HEK293 (cell line): ENCODE results near the gene KLHL29.

Experiments used
- ATF2 ChIP-seq: fragments of 450-650 bp; formaldehyde crosslinking; IDR thresholded peaks from 2 replicates; pipeline ENCODE4 v1.5.1; 2016; ENCODE audit warnings: missing biosample characterization, missing genetic modification characterization, low read depth
- EGR2 ChIP-seq: fragments of 450-650 bp; formaldehyde crosslinking; IDR thresholded peaks from 2 replicates; pipeline ENCODE4 v1.5.1; 2016; ENCODE audit warnings: low read depth, missing biosample characterization, missing genetic modification characterization
- FEZF1 ChIP-seq: fragments of 450-650 bp; formaldehyde crosslinking; IDR thresholded peaks from 2 replicates; pipeline ENCODE4 v1.5.1; 2016; ENCODE audit warnings: missing biosample characterization, missing genetic modification characterization
- GFI1B ChIP-seq: fragments of 450-650 bp; formaldehyde crosslinking; IDR thresholded peaks from 2 replicates; pipeline ENCODE4 v1.5.1; 2016; ENCODE audit warnings: missing biosample characterization, missing genetic modification characterization
- GLI2 ChIP-seq: fragments of 450-650 bp; formaldehyde crosslinking; IDR thresholded peaks from 2 replicates; pipeline ENCODE4; 2017; ENCODE audit warnings: missing biosample characterization, missing genetic modification characterization, low read depth, borderline replicate concordance
- IKZF3 ChIP-seq: fragments of 450-650 bp; IDR thresholded peaks from 2 replicates; pipeline ENCODE4 v1.5.0; 2018; ENCODE audit warnings: missing biosample characterization, mild to moderate bottlenecking, missing genetic modification characterization, moderate library complexity
- KLF1 ChIP-seq: fragments of 450-650 bp; formaldehyde crosslinking; IDR thresholded peaks from 2 replicates; pipeline ENCODE4 v1.5.1; 2016; ENCODE audit warnings: missing biosample characterization, missing genetic modification characterization
- KLF10 ChIP-seq: fragments of 450-650 bp; IDR thresholded peaks from 2 replicates; pipeline ENCODE4 v1.5.1; 2018; ENCODE audit warnings: missing biosample characterization, mild to moderate bottlenecking, missing genetic modification characterization
- KLF16 ChIP-seq: fragments of 450-650 bp; formaldehyde crosslinking; IDR thresholded peaks from 2 replicates; pipeline ENCODE4 v1.5.1; 2017; ENCODE audit warnings: missing biosample characterization, missing genetic modification characterization
- OVOL3 ChIP-seq: fragments of 450-650 bp; formaldehyde crosslinking; IDR thresholded peaks from 2 replicates; pipeline ENCODE4 v1.5.1; 2016; ENCODE audit warnings: missing biosample characterization, missing genetic modification characterization
- TCF7L2 ChIP-seq: IDR thresholded peaks from 2 replicates; pipeline ENCODE4 v1.6.1; 2011; ENCODE audit warnings: low read depth, mild to moderate bottlenecking, inconsistent platforms, low read length, moderate library complexity, borderline replicate concordance
- ZBTB17 ChIP-seq: fragments of 450-650 bp; formaldehyde crosslinking; IDR thresholded peaks from 2 replicates; pipeline ENCODE4 v1.5.1; 2016; ENCODE audit warnings: missing biosample characterization, missing genetic modification characterization
- ZBTB20 ChIP-seq: fragments of 450-650 bp; formaldehyde crosslinking; IDR thresholded peaks from 2 replicates; pipeline ENCODE4 v1.5.1; 2016; ENCODE audit warnings: missing biosample characterization, missing genetic modification characterization
- ZEB2 ChIP-seq: fragments of 450-650 bp; formaldehyde crosslinking; IDR thresholded peaks from 2 replicates; pipeline ENCODE4 v1.5.1; 2016; ENCODE audit warnings: missing biosample characterization, missing genetic modification characterization
- ZFP37 ChIP-seq: fragments of 450-650 bp; formaldehyde crosslinking; IDR thresholded peaks from 2 replicates; pipeline ENCODE4 v1.5.1; 2016; ENCODE audit warnings: missing biosample characterization, missing genetic modification characterization
- ZNF132 ChIP-seq: fragments of 450-650 bp; formaldehyde crosslinking; IDR thresholded peaks from 2 replicates; pipeline ENCODE4 v1.5.1; 2017; ENCODE audit warnings: missing biosample characterization, missing genetic modification characterization, borderline replicate concordance
- ZNF138 ChIP-seq: fragments of 450-650 bp; formaldehyde crosslinking; IDR thresholded peaks from 2 replicates; pipeline ENCODE4 v1.5.1; 2016; ENCODE audit warnings: missing biosample characterization, missing genetic modification characterization, borderline replicate concordance
- ZNF155 ChIP-seq: fragments of 450-650 bp; formaldehyde crosslinking; IDR thresholded peaks from 2 replicates; pipeline ENCODE4 v1.5.1; 2016; ENCODE audit warnings: missing biosample characterization, missing genetic modification characterization
- ZNF157 ChIP-seq: fragments of 450-650 bp; formaldehyde crosslinking; IDR thresholded peaks from 2 replicates; pipeline ENCODE4 v1.5.1; 2016; ENCODE audit warnings: missing biosample characterization, missing genetic modification characterization
- ZNF19 ChIP-seq: fragments of 450-650 bp; formaldehyde crosslinking; IDR thresholded peaks from 2 replicates; pipeline ENCODE4; 2016; ENCODE audit warnings: missing biosample characterization, missing genetic modification characterization, low read depth
- ZNF214 ChIP-seq: fragments of 450-650 bp; formaldehyde crosslinking; IDR thresholded peaks from 2 replicates; pipeline ENCODE4 v1.5.1; 2017; ENCODE audit warnings: missing biosample characterization, mild to moderate bottlenecking, missing genetic modification characterization, borderline replicate concordance
- ZNF221 ChIP-seq: fragments of 450-650 bp; formaldehyde crosslinking; IDR thresholded peaks from 2 replicates; pipeline ENCODE4 v1.5.1; 2017; ENCODE audit warnings: missing biosample characterization, missing genetic modification characterization, borderline replicate concordance
- ZNF239 ChIP-seq: fragments of 450-650 bp; formaldehyde crosslinking; IDR thresholded peaks from 2 replicates; pipeline ENCODE4 v1.5.1; 2016; ENCODE audit warnings: missing biosample characterization, missing genetic modification characterization
- ZNF404 ChIP-seq: fragments of 450-650 bp; formaldehyde crosslinking; IDR thresholded peaks from 2 replicates; pipeline ENCODE4 v1.5.1; 2017; ENCODE audit warnings: missing biosample characterization, missing genetic modification characterization
- ZNF433 ChIP-seq: fragments of 450-650 bp; formaldehyde crosslinking; IDR thresholded peaks from 2 replicates; pipeline ENCODE4 v1.5.1; 2016; ENCODE audit warnings: missing biosample characterization, missing genetic modification characterization, low read depth
- ZNF473 ChIP-seq: fragments of 450-650 bp; formaldehyde crosslinking; IDR thresholded peaks from 2 replicates; pipeline ENCODE4 v1.5.1; 2017; ENCODE audit warnings: missing biosample characterization, missing genetic modification characterization
- ZNF48 ChIP-seq: fragments of 450-650 bp; formaldehyde crosslinking; IDR thresholded peaks from 2 replicates; pipeline ENCODE4 v1.5.1; 2016; ENCODE audit warnings: missing biosample characterization, missing genetic modification characterization
- ZNF510 ChIP-seq: fragments of 450-650 bp; formaldehyde crosslinking; IDR thresholded peaks from 2 replicates; pipeline ENCODE4 v1.5.1; 2018; ENCODE audit warnings: mild to moderate bottlenecking, missing genetic modification characterization, missing biosample characterization; ENCODE audit not compliant: insufficient replicate concordance
- ZNF514 ChIP-seq: fragments of 450-650 bp; formaldehyde crosslinking; IDR thresholded peaks from 2 replicates; pipeline ENCODE4 v1.5.1; 2016; ENCODE audit warnings: missing biosample characterization, missing genetic modification characterization
- ZNF544 ChIP-seq: fragments of 450-650 bp; formaldehyde crosslinking; IDR thresholded peaks from 2 replicates; pipeline ENCODE4 v1.5.0; 2017; ENCODE audit warnings: missing biosample characterization, missing genetic modification characterization
- ZNF558 ChIP-seq: fragments of 450-650 bp; formaldehyde crosslinking; IDR thresholded peaks from 2 replicates; pipeline ENCODE4 v1.5.1; 2016; ENCODE audit warnings: missing biosample characterization, missing genetic modification characterization
- ZNF596 ChIP-seq: fragments of 450-650 bp; IDR thresholded peaks from 2 replicates; pipeline ENCODE4 v1.5.0; 2018; ENCODE audit warnings: missing biosample characterization, mild to moderate bottlenecking, missing genetic modification characterization, moderate library complexity
- ZNF600 ChIP-seq: fragments of 450-650 bp; formaldehyde crosslinking; IDR thresholded peaks from 2 replicates; pipeline ENCODE4 v1.5.1; 2016; ENCODE audit warnings: missing biosample characterization, missing genetic modification characterization
- ZNF610 ChIP-seq: fragments of 450-650 bp; formaldehyde crosslinking; IDR thresholded peaks from 2 replicates; pipeline ENCODE4 v1.5.1; 2016; ENCODE audit warnings: missing biosample characterization, missing genetic modification characterization, borderline replicate concordance
- ZNF621 ChIP-seq: fragments of 450-650 bp; formaldehyde crosslinking; IDR thresholded peaks from 2 replicates; pipeline ENCODE4 v1.5.1; 2017; ENCODE audit warnings: missing biosample characterization, missing genetic modification characterization
- ZNF677 ChIP-seq: fragments of 450-650 bp; IDR thresholded peaks from 2 replicates; pipeline ENCODE4 v1.5.0; 2018; ENCODE audit warnings: missing biosample characterization, mild to moderate bottlenecking, missing genetic modification characterization, moderate library complexity
- ZNF707 ChIP-seq: fragments of 450-650 bp; formaldehyde crosslinking; IDR thresholded peaks from 2 replicates; pipeline ENCODE4 v1.5.1; 2016; ENCODE audit warnings: missing biosample characterization, missing genetic modification characterization
- ZNF837 ChIP-seq: fragments of 450-650 bp; formaldehyde crosslinking; IDR thresholded peaks from 2 replicates; pipeline ENCODE4 v1.5.1; 2016; ENCODE audit warnings: missing biosample characterization, missing genetic modification characterization
- ZNF843 ChIP-seq: fragments of 450-650 bp; formaldehyde crosslinking; IDR thresholded peaks from 2 replicates; pipeline ENCODE4 v1.5.1; 2016; ENCODE audit warnings: missing biosample characterization, missing genetic modification characterization
- ZSCAN16 ChIP-seq: fragments of 450-650 bp; formaldehyde crosslinking; IDR thresholded peaks from 2 replicates; pipeline ENCODE4 v1.5.1; 2016; ENCODE audit warnings: missing biosample characterization, missing genetic modification characterization
- ZSCAN23 ChIP-seq: fragments of 450-650 bp; formaldehyde crosslinking; IDR thresholded peaks from 2 replicates; pipeline ENCODE4 v1.5.1; 2016; ENCODE audit warnings: missing biosample characterization, missing genetic modification characterization
- TF ChIP-seq, protein P1 (sequence below): fragments of 450-650 bp; formaldehyde crosslinking; IDR thresholded peaks from 2 replicates; pipeline ENCODE4 v1.5.1; 2016; ENCODE audit warnings: missing biosample characterization, missing genetic modification characterization

The KLHL29 gene

DNA sequence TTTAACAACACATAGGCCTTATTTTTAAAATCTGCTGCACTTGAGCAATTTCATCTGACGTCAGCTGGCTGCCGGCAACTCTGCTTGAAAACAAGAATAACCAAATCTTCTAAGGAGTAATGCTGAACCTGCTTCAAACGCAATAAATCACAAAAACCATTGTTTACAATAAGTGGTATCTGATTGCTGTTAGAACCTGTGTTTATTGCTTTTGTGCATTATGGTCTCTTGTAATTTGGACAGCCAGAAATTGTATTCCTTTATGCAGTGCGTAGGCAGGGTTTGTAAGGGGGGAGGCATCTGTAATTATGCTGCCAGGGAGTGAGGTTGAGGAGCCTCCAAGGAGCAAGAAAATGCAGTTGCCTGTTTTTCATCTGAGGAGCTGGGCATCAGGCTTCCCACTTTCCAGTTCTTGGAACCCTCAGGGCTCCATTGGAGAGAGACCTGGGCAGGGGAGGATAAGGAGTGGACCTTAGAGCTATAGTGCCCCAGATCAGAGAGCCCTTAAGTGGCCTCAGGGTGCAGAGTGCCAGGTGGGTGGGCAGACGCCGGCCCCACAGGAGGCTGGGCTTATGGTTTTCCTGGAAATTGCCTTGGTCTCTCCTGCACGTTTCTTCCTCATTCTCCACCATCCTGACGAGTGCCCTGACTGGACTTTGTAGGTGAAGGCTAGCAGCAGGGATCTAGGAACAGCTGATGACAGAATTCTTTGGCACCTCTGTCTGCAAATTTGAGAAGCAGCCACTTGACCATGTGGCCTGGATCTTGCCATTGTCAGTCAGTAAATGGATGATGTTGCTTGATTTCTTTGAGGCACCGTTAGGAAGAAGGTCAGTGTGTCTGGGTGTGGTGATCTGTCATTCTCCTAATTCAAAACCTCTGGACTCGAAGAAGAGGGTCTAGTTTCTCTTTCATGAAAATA lies 129.2 kb downstream of the KLHL29 start (continued):
- no peak for TF ChIP-seq ZNF155
- TF ChIP-seq TCF7L2, result peak; percentile 34; the same call in 1 of the 2 replicates
- no peak for TF ChIP-seq ZNF138 (tag by site-specific recombination)
- no peak for TF ChIP-seq ZNF544 (tag by site-specific recombination)
- no peak for TF ChIP-seq ZNF48 (tag by site-specific recombination)
- TF ChIP-seq ZNF157 (tag by site-specific recombination), result no peak
- no peak for TF ChIP-seq ZNF610 (tag by site-specific recombination)
- TF ChIP-seq ZNF19 (tag by site-specific recombination), result no peak
- no peak for TF ChIP-seq ZSCAN16 (tag by site-specific recombination)
- TF ChIP-seq ZNF677 (tag by site-specific recombination), result no peak
- peak; percentile 82 for TF ChIP-seq FEZF1 (tag by site-specific recombination)
- TF ChIP-seq ZNF621, result no peak
- 0 out of 2 replicates have a peak, but pooled peaks have one; percentile 43 for TF ChIP-seq EGR2 (tag by site-specific recombination)
- no peak for TF ChIP-seq ZFP37
- TF ChIP-seq ZNF510 (tag by site-specific recombination), result no peak
- TF ChIP-seq, protein P1, sequence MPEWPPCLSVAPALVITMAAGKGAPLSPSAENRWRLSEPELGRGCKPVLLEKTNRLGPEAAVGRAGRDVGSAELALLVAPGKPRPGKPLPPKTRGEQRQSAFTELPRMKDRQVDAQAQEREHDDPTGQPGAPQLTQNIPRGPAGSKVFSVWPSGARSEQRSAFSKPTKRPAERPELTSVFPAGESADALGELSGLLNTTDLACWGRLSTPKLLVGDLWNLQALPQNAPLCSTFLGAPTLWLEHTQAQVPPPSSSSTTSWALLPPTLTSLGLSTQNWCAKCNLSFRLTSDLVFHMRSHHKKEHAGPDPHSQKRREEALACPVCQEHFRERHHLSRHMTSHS (tag by site-specific recombination), result 0 out of 2 replicates have a peak, but pooled peaks have one; percentile 39
- TF ChIP-seq ZNF221 (tag by site-specific recombination), result no peak
- no peak for TF ChIP-seq ZNF404 (tag by site-specific recombination)
- TF ChIP-seq ZNF707 (tag by site-specific recombination), result no peak
- no peak for TF ChIP-seq ZNF239 (tag by site-specific recombination)
- no peak for TF ChIP-seq ZNF214
- no peak for TF ChIP-seq ZNF433 (tag by site-specific recombination)
- TF ChIP-seq ZNF837, result no peak
- peak; percentile 20; the same call in 1 of the 2 replicates for TF ChIP-seq ATF2 (tag by site-specific recombination)
- TF ChIP-seq ZNF558 (tag by site-specific recombination), result no peak
- no peak for TF ChIP-seq ZNF473
- no peak for TF ChIP-seq ZNF600 (tag by site-specific recombination)
- TF ChIP-seq OVOL3 (tag by site-specific recombination), result peak; percentile 35; the same call in 1 of the 2 replicates
- no peak for TF ChIP-seq KLF10 (tag by site-specific recombination)
- no peak for TF ChIP-seq KLF1 (tag by site-specific recombination)
- TF ChIP-seq ZSCAN23, result peak; percentile 54; the same call in 1 of the 2 replicates
- TF ChIP-seq ZBTB17 (tag by site-specific recombination), result 0 out of 2 replicates have a peak, but pooled peaks have one; percentile 14
- TF ChIP-seq ZNF843 (tag by site-specific recombination), result peak; percentile 86
- TF ChIP-seq GLI2 (tag by site-specific recombination), result peak; percentile 56; the same call in 1 of the 2 replicates
- no peak for TF ChIP-seq ZNF514 (tag by site-specific recombination)
- TF ChIP-seq ZNF596 (tag by site-specific recombination), result no peak
- TF ChIP-seq ZEB2 (tag by site-specific recombination), result no peak
- peak; percentile 90 for TF ChIP-seq ZBTB20 (tag by site-specific recombination)
- TF ChIP-seq ZNF132 (tag by site-specific recombination), result no peak
- TF ChIP-seq IKZF3, result 0 out of 2 replicates have a peak, but pooled peaks have one; percentile 9
- peak; percentile 45; the same call in 1 of the 2 replicates for TF ChIP-seq GFI1B
- no peak for TF ChIP-seq KLF16
